Esophagus muscularis mucosa (tissue), 4 donors: ENCODE results near the gene CHD2.

ENCODE experiments used
- CTCF ChIP-seq, 3 experiments: fragments of 200-600 bp in 2 of 3; fragments of 450-650 bp in 1 of 3; sonication (generic) in 2 of 3; IDR thresholded peaks; one replicate each; pipeline ENCODE4 v1.5.1; 2017 to 2019; ENCODE audit warnings: antibody characterized with exemption in 3 of 3, mild to moderate bottlenecking in 2 of 3, moderate library complexity in 1 of 3
- EP300 ChIP-seq: sonication (generic); formaldehyde crosslinking; IDR thresholded peaks from one replicate; pipeline ENCODE4 v1.6.1; 2017; ENCODE audit warnings: antibody characterized with exemption
- POLR2A ChIP-seq: fragments of 450-650 bp; IDR thresholded peaks from one replicate; pipeline ENCODE4 v1.6.1; 2017; ENCODE audit warnings: antibody characterized with exemption, moderate library complexity, mild to moderate bottlenecking, low read depth

- TF ChIP-seq CTCF (IDR thresholded peaks at IDR 0.05) (peak; percentile 88 to 97 (median 97)), POLR2A (no peak), EP300 (no peak)
Measured at GRCh38 chr15:92917598-92918407, 17.7 kb downstream of the CHD2 start.
